Activated CD8-positive, alpha-beta memory T cell treated with anti-CD3 and anti-CD28 coated beads, Interleukin-2, amount 50 U/mL, for 24 hours (primary cell): ENCODE measurements around the gene ZFP57.

Experiments
- DNase-seq: peaks from one replicate; pipeline ENCODE4 v3.0.0-alpha.2; 2020; ENCODE audit errors: extremely low read depth

Gene ZFP57

GRCh38 chr6:29680904-29681303 lies at the start of gene ZFP57:
TSS of gene ZFP57 (minus strand) at chr6:29681152. CDS start at chr6:29677003, 4,149 bp downstream.
- no peak for DNase-seq

DNA sequence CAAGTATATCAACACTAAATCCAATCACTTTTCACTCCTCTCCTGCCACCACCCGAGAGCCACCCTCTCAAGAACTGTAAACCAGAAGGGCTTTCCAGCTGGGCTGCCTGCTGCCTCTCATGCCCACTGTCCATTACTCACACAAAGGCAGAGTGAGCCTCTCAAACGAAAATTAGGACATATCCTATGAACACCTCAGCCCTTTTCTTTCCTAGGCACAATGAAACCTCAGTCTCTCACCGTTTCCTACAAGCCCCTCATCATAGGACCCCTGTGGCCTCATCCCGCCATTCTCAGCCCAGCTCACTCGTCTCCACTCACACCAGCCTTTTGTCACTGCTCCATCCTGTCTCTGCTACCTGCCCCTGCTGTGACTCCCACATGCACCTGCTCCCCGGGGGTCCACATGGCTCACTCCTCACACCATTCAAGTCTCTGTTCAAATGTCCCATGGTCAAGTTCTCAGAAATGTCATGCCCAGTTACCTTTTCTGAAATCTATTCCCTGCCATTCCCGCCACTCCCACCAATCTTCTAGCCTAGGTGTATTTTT lies 49.7 kb upstream of the ZFP57 start:
- DNase-seq: no peak

- no peak for DNase-seq
Observed at GRCh38 chr6:29729774-29730328, 48.9 kb upstream of the ZFP57 start.

DNA sequence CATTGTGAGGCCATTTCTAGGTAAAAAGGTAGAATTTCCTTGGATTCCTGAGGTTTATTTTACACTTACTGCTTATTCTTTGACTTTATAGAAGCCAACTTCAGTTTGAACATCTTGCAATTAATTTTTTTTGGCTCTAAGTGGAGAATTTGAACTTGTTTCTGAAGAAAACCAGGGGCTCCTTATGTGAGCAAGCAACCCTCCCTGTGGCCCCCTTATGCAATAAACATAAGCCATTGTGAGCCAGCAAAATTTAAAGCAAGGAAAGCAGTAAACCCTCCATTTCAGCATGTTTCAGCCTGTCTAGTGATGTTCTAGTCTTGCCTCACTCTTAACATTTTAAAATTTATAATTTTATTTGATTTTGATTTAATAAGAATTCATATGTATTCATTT lies 47.9 kb upstream of the ZFP57 start:
- DNase-seq: no peak

DNA sequence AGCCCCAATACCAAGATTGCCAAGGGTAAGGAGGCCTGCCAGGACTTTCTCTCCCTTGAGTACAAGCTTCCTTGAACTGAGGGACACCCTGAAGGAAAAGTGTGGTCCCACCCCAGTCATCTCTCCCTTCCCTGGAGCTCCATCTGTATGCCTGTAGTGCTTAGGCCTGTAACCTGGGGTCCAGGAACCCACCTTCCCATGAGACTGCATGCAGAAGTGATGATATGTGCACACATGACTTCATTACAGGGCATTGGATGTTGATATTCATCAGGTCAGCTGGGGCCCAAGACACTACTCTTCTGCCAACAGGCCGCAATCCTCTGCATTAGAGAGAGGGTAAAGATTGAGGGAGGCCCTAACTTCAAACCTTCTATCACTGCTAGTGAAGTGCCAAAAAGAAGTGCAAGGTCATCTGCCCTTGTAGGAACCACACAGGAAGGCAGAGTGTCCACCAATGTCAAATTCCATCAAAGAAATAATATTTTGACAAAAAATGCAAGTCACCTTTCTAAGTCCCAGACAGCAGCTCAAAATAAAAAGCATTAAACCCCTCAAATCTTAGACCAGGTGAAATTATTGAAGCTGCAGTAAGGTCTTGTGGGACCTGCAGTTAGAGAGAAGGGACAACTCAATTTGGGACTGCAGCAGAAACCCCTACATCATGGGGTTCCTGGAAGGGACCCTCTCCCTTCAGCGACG lies 47.4 kb upstream of the ZFP57 start:
- no peak for DNase-seq

DNA sequence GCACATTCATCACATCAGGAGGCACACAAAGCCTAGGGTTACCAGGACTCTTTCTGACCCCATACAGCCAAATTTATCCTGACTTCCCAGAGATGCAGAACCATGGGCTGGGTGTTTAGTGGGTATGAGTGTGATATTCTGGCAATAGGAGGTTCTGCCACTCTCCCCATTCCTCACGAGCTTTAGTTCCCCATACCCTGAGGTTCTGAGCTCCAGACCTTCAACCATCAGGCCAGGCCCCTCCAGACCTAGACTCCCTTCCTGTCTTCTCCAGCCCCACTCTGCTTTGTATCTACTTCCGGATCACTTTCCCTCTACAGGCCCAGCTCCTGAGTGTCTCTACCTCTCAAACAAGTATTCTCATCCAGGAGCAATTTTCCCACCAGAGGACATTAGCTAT lies 46.7 kb upstream of the ZFP57 start:
- no peak for DNase-seq

- no peak for DNase-seq
Observed at GRCh38 chr6:29726571-29727194, 45.7 kb upstream of the ZFP57 start.

DNA sequence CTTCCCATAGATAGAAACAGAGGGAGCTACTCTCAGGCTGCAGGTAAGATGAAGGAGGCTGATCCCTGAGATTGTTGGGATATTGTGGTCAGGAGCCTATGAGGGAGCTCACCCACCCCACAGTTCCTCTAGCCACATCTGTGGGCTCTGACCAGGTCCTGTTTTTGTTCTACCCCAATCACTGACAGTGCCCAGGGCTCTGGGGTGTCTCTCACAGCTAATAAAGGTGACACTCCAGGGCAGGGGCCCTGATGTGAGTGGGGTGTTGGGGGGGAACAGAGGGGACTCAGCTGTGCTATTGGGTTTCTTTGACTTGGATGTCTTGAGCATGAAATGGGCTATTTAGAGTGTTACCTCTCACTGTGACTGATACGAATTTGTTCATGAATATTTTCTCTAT lies 45.0 kb upstream of the ZFP57 start:
- no peak for DNase-seq

GRCh38 chr6:29724937-29725869 lies 44.3 kb upstream of the ZFP57 start:
- DNase-seq: no peak

DNA sequence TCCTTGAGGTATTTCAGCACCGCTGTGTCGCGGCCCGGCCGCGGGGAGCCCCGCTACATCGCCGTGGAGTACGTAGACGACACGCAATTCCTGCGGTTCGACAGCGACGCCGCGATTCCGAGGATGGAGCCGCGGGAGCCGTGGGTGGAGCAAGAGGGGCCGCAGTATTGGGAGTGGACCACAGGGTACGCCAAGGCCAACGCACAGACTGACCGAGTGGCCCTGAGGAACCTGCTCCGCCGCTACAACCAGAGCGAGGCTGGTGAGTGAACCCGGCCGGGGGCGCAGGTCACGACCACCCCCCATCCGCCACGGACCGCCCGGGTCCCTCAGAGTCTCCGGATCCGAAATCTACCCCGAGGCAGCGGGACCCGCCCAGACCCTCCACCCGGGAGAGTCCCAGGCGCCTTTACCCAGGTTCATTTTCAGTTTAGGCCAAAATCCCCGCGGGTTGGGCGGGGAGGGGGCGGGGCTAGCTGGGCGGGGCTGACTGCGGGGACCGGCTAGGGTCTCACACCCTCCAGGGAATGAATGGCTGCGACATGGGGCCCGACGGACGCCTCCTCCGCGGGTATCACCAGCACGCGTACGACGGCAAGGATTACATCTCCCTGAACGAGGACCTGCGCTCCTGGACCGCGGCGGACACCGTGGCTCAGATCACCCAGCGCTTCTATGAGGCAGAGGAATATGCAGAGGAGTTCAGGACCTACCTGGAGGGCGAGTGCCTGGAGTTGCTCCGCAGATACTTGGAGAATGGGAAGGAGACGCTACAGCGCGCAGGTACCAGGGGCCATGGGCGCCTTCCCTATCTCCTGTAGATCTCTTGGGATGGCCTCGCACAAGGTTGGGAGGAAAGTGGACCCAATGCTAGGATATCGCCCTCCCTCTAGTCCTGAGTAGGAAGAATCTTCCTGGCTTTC lies 43.0 kb upstream of the ZFP57 start:
- no peak for DNase-seq

- peak; percentile 68 for DNase-seq
Observed at GRCh38 chr6:29723262-29723665, 42.3 kb upstream of the ZFP57 start, which contains the start of gene HLA-F. TSS of gene HLA-F (plus strand) at chr6:29723434. CDS start at chr6:29723464, 30 bp downstream.

DNA sequence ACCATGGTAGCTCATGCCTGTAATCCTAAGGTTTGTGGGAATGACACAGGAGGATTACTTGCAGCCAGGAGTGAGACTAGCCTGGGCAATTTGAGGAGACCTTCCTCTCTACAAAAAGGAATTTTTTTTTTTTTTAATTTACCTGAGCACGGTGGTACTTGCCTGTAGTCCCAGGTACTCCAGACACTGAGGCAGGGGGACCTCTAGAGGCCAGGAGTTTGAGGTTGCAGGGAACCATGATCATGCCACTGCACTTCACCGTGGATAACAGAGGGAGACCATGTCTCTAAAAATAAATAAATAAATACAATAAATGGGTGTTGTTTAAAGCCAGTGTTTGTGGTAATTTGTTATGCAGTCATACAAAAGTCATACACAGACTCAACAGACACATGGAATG lies 39.9 kb upstream of the ZFP57 start:
- DNase-seq: no peak

DNA sequence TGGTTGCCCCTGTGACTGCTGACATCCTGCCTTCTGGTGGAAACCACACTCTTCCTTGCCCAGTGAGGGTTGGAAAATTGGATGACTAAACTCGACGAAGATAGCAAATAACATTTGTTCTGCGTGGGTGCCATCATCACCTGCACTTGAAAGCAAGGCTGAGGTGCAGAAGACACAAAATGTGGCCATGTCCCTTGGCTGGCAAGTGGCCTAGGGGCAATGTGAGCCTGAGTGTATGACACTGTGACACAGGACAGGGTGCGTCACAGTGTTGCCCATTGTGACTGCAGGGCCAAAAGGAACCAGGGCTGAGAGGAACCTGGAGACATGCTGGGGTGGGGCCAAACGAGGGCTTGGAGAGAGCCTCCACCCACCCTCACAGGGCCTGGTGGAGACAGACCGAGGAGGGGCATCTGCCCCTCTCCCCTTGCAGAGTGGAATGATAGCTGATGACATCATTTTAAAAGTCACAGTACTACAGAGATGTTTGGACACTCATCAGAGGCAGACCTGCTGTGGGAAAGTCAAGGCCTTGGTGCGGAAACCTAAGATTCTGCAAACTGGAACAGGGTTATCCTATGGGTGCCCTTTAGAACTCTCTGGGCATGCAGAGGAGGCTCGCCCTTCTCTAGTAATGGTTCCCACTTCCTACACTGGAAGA lies 29.5 kb upstream of the ZFP57 start:
- DNase-seq: no peak

GRCh38 chr6:29709188-29709587 lies 28.2 kb upstream of the ZFP57 start:
- DNase-seq: no peak

DNA sequence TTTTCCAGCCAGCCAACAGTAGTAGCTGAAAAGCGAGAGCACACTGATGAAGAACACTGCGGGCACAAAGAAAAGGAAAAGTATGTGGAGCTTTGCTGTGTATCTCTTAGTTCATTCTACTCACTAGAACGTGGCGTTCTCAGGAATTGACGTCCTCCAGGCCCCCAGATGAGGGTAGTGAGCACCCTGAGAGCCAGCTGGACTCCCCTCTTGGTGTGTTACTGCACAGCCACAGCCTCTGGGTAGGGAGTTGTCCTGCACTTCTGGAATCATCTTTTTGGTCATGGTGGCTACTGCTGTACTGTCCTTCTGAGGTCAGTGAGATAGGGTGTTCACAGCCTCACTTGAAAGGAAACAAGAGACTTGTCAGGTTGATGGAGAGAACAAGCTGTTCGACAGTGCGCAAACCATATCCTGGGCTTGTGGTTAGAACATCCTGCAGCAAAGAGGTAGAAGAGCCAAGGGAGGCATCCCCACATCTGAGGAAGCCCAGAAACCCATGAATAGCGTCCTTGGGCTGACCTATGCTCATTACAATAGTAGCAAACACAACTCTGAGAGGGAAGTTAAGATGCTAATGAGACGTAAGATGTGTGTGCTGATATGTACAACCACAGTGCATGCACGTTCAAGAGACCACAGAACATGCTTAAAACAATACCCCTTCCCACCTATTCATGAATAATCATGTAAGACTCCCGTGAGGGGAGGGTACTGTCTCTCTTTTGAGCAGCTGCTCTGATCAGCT lies 27.7 kb upstream of the ZFP57 start:
- DNase-seq: no peak

- DNase-seq: no peak
Observed at GRCh38 chr6:29705389-29706231, 24.7 kb upstream of the ZFP57 start.

DNA sequence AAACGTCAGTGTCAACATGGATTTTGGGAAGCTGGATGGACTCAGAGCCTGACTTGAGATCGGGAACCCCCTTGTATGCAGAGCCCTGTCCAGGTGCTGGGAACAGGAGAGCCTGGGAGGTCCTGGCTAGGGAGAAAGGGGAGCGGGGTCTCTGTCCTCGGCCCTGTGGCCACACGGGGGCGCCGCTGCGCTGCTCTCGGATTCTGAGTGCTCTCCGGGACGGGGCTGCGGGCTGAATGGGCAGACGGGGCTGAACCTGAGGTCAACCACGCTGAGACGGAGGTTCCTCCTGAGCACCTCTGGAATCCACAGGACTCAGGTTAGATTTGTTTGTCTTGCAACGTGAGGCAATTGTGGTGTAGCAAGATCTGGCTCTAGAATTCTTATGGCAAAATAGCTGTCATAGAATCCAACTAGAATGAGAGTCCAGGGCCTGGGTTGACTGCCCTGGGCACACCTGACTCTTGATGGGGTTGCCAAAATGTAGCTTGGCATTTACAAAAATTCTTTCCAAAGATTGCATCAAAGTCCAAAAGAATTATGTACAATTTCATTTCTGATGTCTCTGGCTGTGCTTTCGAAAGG lies 21.7 kb upstream of the ZFP57 start:
- DNase-seq: no peak
